Activated CD4-positive, alpha-beta T cell treated with anti-CD3 and anti-CD28 coated beads, Interleukin-10, Interleukin-2, amounts not matched to agents 100 ng/mL and 50 ng/mL, durations not matched to agents 16 hours and 8 hours (primary cell): ENCODE data around the gene C8G.

ENCODE experiments used
- DNase-seq: peaks from one replicate; pipeline ENCODE4 v3.0.0-alpha.2; 2020

Gene C8G

GRCh38 chr9:136944519-136945332 is at the start of gene C8G, which contains the start of gene FBXW5:
Gene C8G (plus strand): TSS chr9:136945243. CDS start chr9:136945321, 78 bp downstream.
Gene FBXW5 (minus strand): TSS chr9:136944738. CDS start chr9:136944083, 655 bp downstream.
- peak; percentile 98 for DNase-seq

DNA sequence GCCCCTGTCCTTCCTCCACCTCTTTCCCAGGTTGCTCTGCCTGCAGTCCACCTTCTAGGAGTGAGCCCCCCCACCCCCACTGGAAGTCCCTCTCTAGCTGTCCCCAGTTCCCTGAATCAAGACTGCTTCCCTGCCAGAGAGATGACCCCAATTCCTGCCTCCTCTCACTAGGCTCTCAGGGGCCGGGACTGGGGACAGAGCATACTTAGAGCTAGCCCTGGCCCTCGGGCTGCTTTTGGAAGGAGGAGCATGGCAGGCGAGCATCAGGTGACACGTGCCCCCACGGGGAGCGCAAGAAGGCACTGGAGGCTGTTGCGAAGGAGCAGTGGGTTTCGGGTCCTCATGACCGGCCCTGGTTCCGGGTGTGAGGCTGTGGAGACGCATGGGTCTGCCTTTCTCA is 49.0 kb upstream of the C8G start:
- no peak for DNase-seq

DNA sequence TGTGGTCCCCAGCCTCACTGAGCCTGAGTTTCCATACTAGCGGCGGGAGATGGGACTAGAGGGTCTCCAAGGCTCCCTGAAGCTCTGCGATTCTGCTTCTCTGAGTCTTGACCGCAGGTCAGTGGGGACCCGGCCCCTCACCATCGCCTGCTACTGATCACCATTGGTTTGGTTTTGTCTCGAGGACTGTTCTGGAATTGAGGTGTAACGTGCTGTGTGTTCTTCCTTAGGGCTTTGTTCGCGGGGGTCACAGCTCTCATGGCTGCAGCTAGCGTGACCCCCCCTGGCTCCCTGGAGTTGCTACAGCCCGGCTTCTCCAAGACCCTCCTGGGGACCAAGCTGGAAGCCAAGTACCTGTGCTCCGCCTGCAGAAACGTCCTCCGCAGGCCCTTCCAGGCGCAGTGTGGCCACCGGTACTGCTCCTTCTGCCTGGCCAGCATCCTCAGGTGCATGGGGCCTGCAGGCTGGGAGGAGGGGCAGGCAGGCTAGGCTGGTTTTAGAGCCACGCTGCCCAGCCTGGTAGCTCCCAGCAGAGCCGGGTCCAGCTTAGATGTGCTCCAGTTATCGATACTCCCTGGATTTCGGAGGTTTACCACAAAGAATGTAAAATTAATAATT is 46.5 kb upstream of the C8G start:
- DNase-seq: no peak

DNA sequence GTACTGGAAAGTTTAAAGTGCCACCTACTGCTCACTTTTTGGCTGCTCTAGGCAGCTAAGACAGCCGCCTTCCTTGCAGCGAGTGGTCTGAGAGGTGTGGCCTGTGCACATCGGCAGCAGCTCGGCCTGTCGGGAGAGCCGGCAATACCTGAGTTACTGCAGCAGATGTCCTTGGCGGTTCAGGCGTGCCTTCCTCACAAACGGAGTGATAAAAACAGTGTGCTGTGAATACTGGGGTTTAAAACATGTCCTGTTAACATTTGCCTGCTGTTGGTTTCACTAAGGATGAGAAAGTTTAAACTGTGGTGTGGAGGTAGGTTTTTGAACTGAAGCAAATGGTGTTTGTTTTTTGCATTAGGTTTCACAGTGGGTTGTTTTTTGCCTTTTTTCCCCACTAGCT is 45.8 kb upstream of the C8G start:
- DNase-seq: no peak

DNA sequence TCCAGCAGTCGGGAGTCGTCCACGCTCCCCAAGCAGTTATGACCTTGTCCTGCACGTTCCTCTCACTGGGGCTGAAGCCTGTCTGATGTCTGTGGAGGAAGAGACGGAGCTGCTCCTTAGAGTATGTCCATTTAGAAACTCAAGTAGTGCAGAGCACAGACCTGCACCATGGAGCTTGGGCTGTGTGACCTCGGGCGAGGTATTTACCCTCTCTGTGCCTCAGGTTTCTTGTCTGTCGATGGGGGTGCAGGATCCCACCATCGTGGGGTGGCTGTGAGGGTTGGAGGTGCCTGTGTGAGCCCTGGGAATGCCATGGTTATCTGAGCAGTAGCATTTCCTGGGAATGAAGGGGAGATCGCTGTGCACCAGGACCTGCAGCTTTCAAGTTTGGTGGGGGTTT is 44.5 kb upstream of the C8G start:
- DNase-seq: no peak

GRCh38 chr9:136900988-136901515 is 44.0 kb upstream of the C8G start:
- no peak for DNase-seq

- peak; percentile 86 for DNase-seq
Observed at GRCh38 chr9:136901516-136902258, 43.4 kb upstream of the C8G start.

- peak; percentile 93 for DNase-seq
Observed at GRCh38 chr9:136902259-136902821, 42.7 kb upstream of the C8G start.

- DNase-seq: peak; percentile 43
Observed at GRCh38 chr9:136903041-136903554, 41.9 kb upstream of the C8G start.

- DNase-seq: no peak
Observed at GRCh38 chr9:136906266-136906665, 38.8 kb upstream of the C8G start.

- DNase-seq: no peak
Observed at GRCh38 chr9:136907011-136907914, 37.8 kb upstream of the C8G start.

- DNase-seq: no peak
Observed at GRCh38 chr9:136910197-136910900, 34.7 kb upstream of the C8G start.

DNA sequence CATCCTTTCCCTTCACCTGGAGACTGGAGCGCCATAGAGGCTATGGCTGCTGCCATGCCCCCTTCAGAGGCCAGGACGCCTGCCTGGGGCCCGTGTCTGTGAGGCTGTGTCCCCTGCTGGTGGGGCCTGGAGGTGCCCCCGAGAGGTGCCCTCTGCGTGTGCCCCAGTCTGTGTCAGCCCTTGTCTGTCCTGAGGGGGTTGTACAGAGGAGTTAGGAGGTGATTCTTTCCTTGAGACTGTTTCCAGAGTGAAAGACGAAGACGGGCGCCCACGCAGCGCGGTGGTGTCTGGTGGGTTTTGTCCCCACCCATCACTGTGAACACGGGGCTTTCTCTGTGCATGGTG is 34.2 kb upstream of the C8G start:
- DNase-seq: no peak

GRCh38 chr9:136913701-136914438 is 31.2 kb upstream of the C8G start:
- DNase-seq: no peak

GRCh38 chr9:136915632-136916329 is 29.3 kb upstream of the C8G start:
- DNase-seq: no peak

- DNase-seq: peak; percentile 19
Observed at GRCh38 chr9:136916330-136917184, 28.5 kb upstream of the C8G start.

- no peak for DNase-seq
Observed at GRCh38 chr9:136917902-136918301, 27.1 kb upstream of the C8G start.

GRCh38 chr9:136920069-136920468 is 25.0 kb upstream of the C8G start:
- no peak for DNase-seq

DNA sequence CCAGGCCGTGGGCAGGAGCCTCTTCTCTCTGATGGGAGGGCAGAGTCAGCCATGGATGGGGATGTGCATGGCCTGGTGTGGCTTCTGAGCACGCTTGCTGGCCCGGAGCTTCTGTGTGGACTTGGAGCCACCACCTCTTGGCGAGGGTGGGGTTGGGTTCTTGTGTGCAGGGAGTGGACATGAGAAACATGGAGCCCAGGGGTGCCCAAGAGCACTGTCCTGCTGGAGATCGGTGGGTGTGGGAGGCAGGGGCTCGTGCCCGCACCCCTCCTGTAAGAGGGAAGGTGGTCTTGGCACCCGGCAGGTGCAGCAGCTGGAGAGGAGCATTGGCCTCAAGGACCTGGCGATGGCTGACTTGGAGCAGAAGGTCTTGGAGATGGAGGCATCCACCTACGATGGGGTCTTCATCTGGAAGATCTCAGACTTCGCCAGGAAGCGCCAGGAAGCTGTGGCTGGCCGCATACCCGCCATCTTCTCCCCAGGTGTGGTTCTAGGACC is 24.3 kb upstream of the C8G start:
- DNase-seq: no peak
